Mesenteric fat pad (tissue), 1 donor: ENCODE measurements around the gene FAM124A. TPM values are rescaled to one million over a fixed set of nuclear protein-coding genes. Genes with fewer than 3 reads are reported as not detected.

Source experiments
- DNase-seq: peaks from one replicate; pipeline ENCODE4 v3.0.0-alpha.2; 2020; ENCODE audit warnings: low spot score
- total RNA-seq: library from RNA; stranded (reverse); fragmentation: NEBNext Ultra II Directional; extraction: Animal tissue kit (Norgen Biotek cat#: 25700); gene quantifications from one replicate; pipeline ENCODE4 v1.2.1, GENCODE V29; 2021
- donor health status: DM: yes; HTN: yes; CAD: no.

Gene FAM124A
- total RNA-seq, 1 donor from 2014 or later: 11.5 TPM

GRCh38 chr13:51241720-51242119 lies 19.5 kb downstream of the FAM124A start:
- DNase-seq: no peak

GRCh38 chr13:51243227-51243626 lies 21.0 kb downstream of the FAM124A start:
- no peak for DNase-seq

DNA sequence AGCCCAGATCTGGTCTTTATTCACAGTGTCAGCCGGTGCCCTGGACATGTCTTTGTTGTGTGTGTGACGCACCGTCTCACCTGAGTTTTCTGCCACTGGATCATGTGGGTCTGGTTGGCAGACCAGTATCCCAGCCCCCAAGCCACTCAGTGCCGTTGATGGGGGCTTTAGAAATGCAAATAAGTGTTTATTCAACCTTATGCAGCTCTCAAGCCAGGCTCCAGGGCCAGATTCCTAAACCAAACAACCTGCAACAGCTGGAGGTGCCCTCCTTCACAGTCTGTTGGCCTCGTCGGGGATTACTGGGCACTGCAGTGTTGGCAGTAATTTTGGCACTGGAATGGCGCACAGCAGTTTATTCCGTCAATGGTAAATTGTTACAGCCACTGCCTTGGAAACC lies 21.6 kb downstream of the FAM124A start:
- no peak for DNase-seq

GRCh38 chr13:51244637-51245405 lies 22.6 kb downstream of the FAM124A start:
- DNase-seq: no peak

- DNase-seq: no peak
Observed at GRCh38 chr13:51245583-51245982, 23.4 kb downstream of the FAM124A start.

DNA sequence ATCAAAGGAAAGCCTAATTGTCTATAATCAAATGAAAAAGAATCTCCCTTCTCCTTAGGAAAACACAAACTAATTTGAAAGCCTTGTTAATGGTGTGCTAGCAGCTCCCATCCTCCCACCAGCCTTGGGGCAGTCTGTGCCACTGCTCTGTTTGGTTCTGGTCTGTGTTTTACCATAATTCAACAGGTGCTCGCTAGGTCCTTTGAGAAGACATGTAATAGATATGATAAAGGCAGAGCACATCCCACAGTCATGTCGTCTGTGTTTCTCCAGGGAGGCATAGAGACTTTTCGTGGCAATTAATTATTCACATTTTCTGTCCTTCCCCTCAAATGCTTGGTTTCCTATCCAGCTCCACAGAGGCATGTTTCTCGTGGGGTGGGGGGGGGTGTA lies 23.8 kb downstream of the FAM124A start:
- no peak for DNase-seq

- DNase-seq: no peak
Observed at GRCh38 chr13:51246418-51247277, 24.4 kb downstream of the FAM124A start.

DNA sequence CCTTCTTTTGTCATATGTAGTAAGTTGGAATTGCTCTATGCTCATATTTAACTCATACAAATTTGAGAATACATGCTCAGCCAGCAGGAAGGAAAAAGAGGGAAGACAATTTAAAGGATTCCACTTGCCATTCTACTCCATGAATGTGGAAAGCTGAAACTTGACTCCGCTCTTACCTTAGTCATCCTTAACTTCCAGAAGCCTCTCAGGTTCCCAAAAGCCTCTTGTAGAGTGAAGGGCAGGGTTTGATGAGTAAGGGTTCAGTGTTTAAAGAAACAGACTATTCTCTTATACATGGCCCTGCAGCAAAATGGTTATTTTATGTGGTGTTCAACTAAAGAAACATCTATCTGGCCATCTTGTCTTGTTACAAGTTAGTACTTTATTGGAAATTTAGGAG lies 27.1 kb downstream of the FAM124A start:
- no peak for DNase-seq

- DNase-seq: no peak
Observed at GRCh38 chr13:51249770-51250741, 27.9 kb downstream of the FAM124A start.

DNA sequence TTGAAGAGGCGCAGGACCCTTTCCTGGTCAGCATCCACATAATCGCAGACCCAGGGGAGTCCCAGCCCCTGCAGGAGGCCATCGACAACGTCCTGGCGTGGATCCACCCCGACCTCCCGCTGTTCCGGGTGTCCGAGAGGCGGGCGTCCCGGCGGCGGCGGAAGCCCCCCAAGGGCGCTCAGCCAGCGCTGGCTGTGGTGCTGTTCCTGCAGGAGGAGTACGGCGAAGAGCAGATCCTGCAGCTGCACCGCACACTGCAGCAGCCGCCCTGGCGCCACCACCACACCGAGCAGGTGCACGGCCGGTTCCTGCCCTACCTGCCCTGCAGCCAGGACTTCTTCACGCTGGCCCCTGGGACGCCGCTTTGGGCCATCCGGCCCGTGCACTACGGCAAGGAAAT lies 29.3 kb downstream of the FAM124A start:
- DNase-seq: no peak

GRCh38 chr13:51252954-51253532 lies 30.8 kb downstream of the FAM124A start:
- no peak for DNase-seq

GRCh38 chr13:51255556-51255955 lies 33.4 kb downstream of the FAM124A start:
- no peak for DNase-seq

GRCh38 chr13:51257187-51257586 lies 35.0 kb downstream of the FAM124A start:
- DNase-seq: no peak

DNA sequence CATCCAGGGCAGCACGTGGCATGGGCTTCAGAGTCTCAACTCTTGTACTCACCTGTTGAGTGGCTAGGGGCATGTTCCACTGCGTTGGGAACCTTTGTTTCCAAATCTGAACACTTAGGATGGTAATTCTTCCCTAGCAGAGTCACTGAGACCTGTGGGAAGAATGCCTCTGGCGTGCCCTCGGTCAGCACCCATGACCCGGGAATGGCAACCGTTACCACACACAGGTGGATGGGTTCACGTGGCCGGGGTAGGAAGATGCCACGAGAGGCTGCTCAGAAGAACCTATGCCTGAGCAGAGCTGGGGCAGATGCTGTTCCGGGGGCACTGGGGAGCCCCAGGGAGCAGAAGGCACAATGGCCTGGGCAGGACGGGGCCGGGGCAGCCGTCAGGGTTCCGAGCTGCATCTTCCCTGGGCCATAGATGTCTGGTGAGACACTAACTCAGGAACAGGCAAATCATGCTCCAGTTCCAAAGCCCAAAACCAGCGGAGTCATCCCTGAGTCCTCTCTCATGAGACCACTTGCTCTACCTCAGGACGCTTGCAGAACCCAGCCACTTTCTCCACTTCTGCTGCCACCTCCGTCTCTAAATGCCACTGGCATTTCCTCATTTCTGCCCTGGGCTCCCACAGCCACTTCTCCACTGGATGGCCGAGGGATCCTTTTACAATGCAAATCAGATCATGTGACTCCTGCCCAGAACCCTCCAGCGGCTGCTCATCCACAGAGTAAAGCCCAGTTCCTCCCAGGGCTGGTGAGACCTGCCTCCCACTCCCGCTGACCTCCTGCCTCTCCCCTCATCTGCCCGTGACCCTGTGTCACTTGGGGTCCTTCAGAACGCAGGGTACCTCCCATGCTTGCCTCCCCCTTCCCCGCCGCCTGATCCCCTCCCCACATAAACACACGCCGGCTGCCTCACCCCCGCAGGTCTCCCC lies 36.7 kb downstream of the FAM124A start:
- no peak for DNase-seq

DNA sequence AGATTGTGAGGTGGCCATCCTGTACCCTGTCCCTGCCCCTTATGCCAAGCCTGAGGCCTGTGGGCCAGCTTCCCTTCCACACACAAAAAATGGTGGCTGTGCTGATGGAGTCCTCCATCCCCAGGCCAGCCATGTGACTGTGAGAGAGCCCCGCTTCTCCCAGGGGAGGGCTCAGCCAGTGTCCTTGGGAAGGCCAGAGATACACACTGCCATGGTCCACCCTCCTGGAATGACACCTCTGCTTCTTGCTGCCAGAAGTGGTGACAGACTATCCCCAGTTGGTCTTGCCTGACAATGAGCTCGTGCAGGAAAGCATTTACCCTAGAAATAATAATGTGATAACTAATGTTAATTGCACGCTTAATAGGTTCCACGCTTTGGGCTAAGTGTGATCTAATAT lies 38.0 kb downstream of the FAM124A start:
- DNase-seq: no peak

GRCh38 chr13:51261610-51262249 lies 39.5 kb downstream of the FAM124A start:
- DNase-seq: no peak

DNA sequence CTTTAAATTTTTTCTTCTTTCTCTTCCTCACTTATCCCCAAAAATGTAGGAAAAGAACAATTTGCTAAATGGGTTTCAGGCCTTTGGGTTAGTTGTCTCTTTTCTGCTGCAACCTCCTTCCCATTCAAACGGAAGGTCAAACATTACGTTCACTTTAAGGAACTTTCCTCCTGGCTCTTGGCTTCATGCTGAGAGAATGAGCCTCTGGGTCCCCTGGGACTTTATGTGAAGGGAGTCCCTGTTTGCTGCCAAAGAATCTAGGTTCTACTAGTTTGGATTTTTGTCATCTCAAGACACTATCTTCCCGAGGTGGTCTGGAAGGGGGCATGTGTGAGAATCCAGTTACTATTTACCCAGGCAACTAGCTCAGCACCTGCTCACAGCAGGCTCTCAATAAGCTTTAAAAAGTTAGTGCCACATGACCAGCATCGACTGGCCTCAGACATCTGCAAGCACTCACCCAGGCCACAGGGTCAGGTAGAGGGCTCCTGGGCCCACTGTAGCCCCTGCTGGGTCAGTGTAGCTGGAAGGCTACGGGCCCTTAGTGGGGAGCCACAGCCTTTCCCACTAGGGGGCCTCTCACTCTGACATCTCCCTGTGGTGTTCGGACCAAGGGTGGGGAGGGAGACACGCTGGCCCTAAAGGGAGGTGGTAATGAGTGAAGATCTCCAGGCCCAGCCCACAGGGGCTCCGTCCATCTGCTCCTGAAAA lies 40.5 kb downstream of the FAM124A start:
- no peak for DNase-seq

- DNase-seq: no peak
Observed at GRCh38 chr13:51266642-51267041, 44.4 kb downstream of the FAM124A start.

- DNase-seq: no peak
Observed at GRCh38 chr13:51267622-51268021, 45.4 kb downstream of the FAM124A start.
